K562 (cell line): ENCODE measurements around the gene PTPN7. TPM values are rescaled to one million over a fixed set of nuclear protein-coding genes. Genes with fewer than 3 reads are reported as not detected.
A peak's percentile ranks its signal among the peaks of the same experiment; 100 is the strongest.

ENCODE experiments used
- CBX3 ChIP-seq, 2 experiments: IDR thresholded peaks; 1 replicate in 1 of 2; 2 replicates in 1 of 2; pipeline ENCODE4 v1.6.1; 2012; ENCODE audit warnings: inconsistent platforms in 2 of 2, low read length in 2 of 2, borderline replicate concordance in 1 of 2, control low read depth in 1 of 2
- CREM ChIP-seq: IDR thresholded peaks from 2 replicates; pipeline ENCODE4 v1.6.1; 2014; ENCODE audit warnings: antibody characterized with exemption, low read depth
- CXXC5 ChIP-seq: fragments of 250-450 bp; sonication (Bioruptor Pico); IDR thresholded peaks from 2 replicates; pipeline ENCODE4 v1.8.0; 2022; ENCODE audit warnings: inconsistent platforms, mild to moderate bottlenecking, moderate library complexity
- EP300 ChIP-seq: IDR thresholded peaks from 2 replicates; pipeline ENCODE4 v1.6.1; 2012; ENCODE audit warnings: low read length, improper control_type of control experiment
- ETS2 ChIP-seq: IDR thresholded peaks from 2 replicates; pipeline ENCODE4 v1.6.1; 2016; ENCODE audit warnings: borderline replicate concordance, missing genetic modification characterization, mild to moderate bottlenecking, moderate library complexity, missing compliant biosample characterization; ENCODE audit not compliant: poor library complexity, severe bottlenecking
- GATAD2A ChIP-seq: fragments of 450-650 bp; IDR thresholded peaks from 2 replicates; pipeline ENCODE4 v1.6.1; 2017
- HNRNPK ChIP-seq: fragments of 200-400 bp; formaldehyde crosslinking; IDR thresholded peaks from one replicate; pipeline ENCODE4 v1.6.1; 2018; ENCODE audit warnings: mild to moderate bottlenecking, low read depth, low read length; ENCODE audit not compliant: poor library complexity, severe bottlenecking
- KDM1A ChIP-seq, 2 experiments: fragments of 450-650 bp; IDR thresholded peaks; 2 replicates each; pipeline ENCODE4 v1.6.1; 2016; ENCODE audit warnings: mild to moderate bottlenecking in 2 of 2
- KHSRP ChIP-seq: fragments of 450-650 bp; IDR thresholded peaks from 2 replicates; pipeline ENCODE4 v1.6.1; 2017
- L3MBTL2 ChIP-seq: fragments of 450-650 bp; IDR thresholded peaks from 2 replicates; pipeline ENCODE4 v1.6.1; 2016; ENCODE audit warnings: mild to moderate bottlenecking, moderate library complexity
- MAFK ChIP-seq: IDR thresholded peaks from 2 replicates; pipeline ENCODE4 v1.6.1; 2011; ENCODE audit warnings: low read length, improper control_type of control experiment
- MYC ChIP-seq, 2 experiments: fragments of 250-450 bp in 1 of 2; sonication (Bioruptor Pico) in 1 of 2; IDR thresholded peaks; 2 replicates each; pipeline versions ENCODE4 v1.5.1 to v1.6.1; 2012 to 2021; ENCODE audit warnings: low read depth in 2 of 2, borderline replicate concordance in 1 of 2, improper control_type of control experiment in 1 of 2, low read length in 1 of 2, mild to moderate bottlenecking in 1 of 2, moderate library complexity in 1 of 2
- PML ChIP-seq: IDR thresholded peaks from 2 replicates; pipeline ENCODE4 v1.6.1; 2012; ENCODE audit warnings: low read length, inconsistent platforms
- SAFB2 ChIP-seq: fragments of 200-400 bp; formaldehyde crosslinking; IDR thresholded peaks from 2 replicates; pipeline ENCODE4 v1.6.1; 2018; ENCODE audit warnings: borderline replicate concordance, low read length, low read depth, moderate library complexity; ENCODE audit not compliant: severe bottlenecking
- SMAD1 ChIP-seq: fragments of 150-350 bp; IDR thresholded peaks from 2 replicates; pipeline ENCODE4 v1.6.1; 2014; ENCODE audit warnings: low read length, low read depth; ENCODE audit not compliant: partially characterized antibody
- SUPT5H ChIP-seq: fragments of 450-650 bp; IDR thresholded peaks from 2 replicates; pipeline ENCODE4 v1.6.1; 2016
- TOE1 ChIP-seq, 2 experiments: fragments of 450-650 bp in 1 of 2; sonication (generic) in 1 of 2; formaldehyde crosslinking in 1 of 2; IDR thresholded peaks; 2 replicates each; pipeline versions ENCODE4 v1.7.1 to v1.8.0; 2016 to 2022; ENCODE audit warnings: borderline replicate concordance in 2 of 2, mild to moderate bottlenecking in 2 of 2, antibody characterized with exemption in 1 of 2, inconsistent platforms in 1 of 2, low read depth in 1 of 2, missing genetic modification reagents in 1 of 2, moderate library complexity in 1 of 2
- XRCC5 ChIP-seq: fragments of 200-400 bp; formaldehyde crosslinking; IDR thresholded peaks from 2 replicates; pipeline ENCODE4 v1.6.1; 2017; ENCODE audit warnings: low read depth, mild to moderate bottlenecking, low read length
- ZNF780A ChIP-seq: fragments of 250-450 bp; sonication (Bioruptor Pico); IDR thresholded peaks from 2 replicates; pipeline ENCODE4 v1.5.0; 2021; ENCODE audit warnings: mild to moderate bottlenecking
- polyA plus RNA-seq, 8 experiments: library from polyadenylated mRNA; depleted of rRNA in 4 of 8; stranded (reverse) in 5 of 8; unstranded in 3 of 8; fragments of >200 nt; fragmentation: Nextera tagmentation in 2 of 8; fragmentation: Illumina TruSeq in 1 of 8; extraction: Ambion mirVana in 2 of 8; extraction: Trizol in 1 of 8; gene quantifications; 2 replicates each; pipeline versions ENCODE4 v1.2.1 to v1.2.3, GENCODE V29; 2011 to 2014; ENCODE audit warnings: inconsistent platforms in 1 of 8, missing spikeins in 1 of 8
- total RNA-seq, 7 experiments: library from RNA; depleted of rRNA in 6 of 7; stranded (reverse); fragments of >200 nt in 6 of 7; fragmentation: Illumina TruSeq in 2 of 7; extraction: Trizol in 2 of 7; gene quantifications; 2 replicates each; pipeline versions ENCODE4 v1.2.1 to v1.2.3, GENCODE V29; 2011 to 2021; ENCODE audit warnings: low replicate concordance in 1 of 7
- TF ChIP-seq, protein P1 (sequence below), 2 experiments: fragments of 200-800 bp in 1 of 2; sonication (Bioruptor generic) in 1 of 2; sonication (generic) in 1 of 2; formaldehyde crosslinking in 1 of 2; IDR thresholded peaks in 1 of 2; conservative IDR thresholded peaks in 1 of 2; 2 replicates each; pipeline versions ENCODE4 v1.5.0 to v1.6.1; 2016 to 2020; ENCODE audit warnings: missing compliant biosample characterization in 1 of 2, missing genetic modification characterization in 1 of 2, missing genetic modification reagents in 1 of 2
- TF ChIP-seq, protein P2 (sequence below): fragments of 450-650 bp; IDR thresholded peaks from 2 replicates; pipeline ENCODE4 v1.6.1; 2016
- TF ChIP-seq, protein P3 (sequence below), 3 experiments: IDR thresholded peaks in 2 of 3; conservative IDR thresholded peaks in 1 of 3; 2 replicates each; pipeline ENCODE4 v1.5.1; 2011 to 2012; ENCODE audit warnings: low read length in 3 of 3, mild to moderate bottlenecking in 3 of 3, control low read depth in 2 of 3, improper control_type of control experiment in 1 of 3, inconsistent platforms in 1 of 3, low read depth in 1 of 3, mixed read lengths in 1 of 3, moderate library complexity in 1 of 3; ENCODE audit not compliant: insufficient read depth in 2 of 3

Gene PTPN7
- total and polyA plus RNA-seq, 9 of the 15 experiments (the other 6 are each of a cell fraction or from before 2014, with no cell fraction given) = 18.7 to 144 (median 120) TPM

DNA sequence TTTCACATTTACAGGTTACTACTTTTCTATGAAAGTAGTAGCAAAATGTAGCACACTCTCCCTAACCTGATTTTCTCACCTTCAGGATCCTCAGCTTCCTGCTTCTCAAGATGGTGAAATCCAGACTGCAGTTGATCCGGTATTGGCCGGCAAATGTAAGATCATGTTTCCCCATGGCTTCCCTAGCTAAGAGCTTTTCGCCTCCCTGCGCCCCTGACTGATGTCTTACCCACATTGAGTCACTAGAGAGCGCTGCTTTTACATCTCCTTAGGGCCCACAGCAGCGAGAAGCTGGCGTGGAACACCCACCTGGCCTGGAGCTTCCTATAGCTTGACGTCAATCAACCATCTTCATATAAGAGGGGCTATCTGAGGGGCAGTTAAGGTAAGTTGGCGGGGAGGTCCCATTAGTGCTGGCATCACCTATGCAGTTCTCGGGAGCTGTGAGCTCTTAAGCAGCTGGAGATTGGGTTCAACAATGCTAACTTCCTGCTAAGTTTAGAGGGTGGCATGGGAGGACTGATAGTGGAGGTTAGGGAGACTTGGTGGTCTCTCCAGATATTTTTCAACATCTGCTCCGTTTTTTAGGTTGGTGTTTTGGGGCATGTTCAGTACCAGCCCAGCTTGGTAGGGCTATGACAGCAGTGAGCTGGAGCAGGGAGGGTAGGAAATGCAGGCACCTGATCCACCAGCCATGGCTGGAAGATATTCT, 5.5 kb downstream of the PTPN7 start (continued):
- no peak for TF ChIP-seq SUPT5H
- peak; percentile 29; the same call in 1 of the 2 replicates for TF ChIP-seq CREM
- TF ChIP-seq GATAD2A = no peak
- no peak for TF ChIP-seq KDM1A (IDR thresholded peaks at IDR 0.05)
- no peak for TF ChIP-seq HNRNPK
- TF ChIP-seq MAFK = 0 out of 2 replicates have a peak, but pooled peaks have one; percentile 4
- no peak for TF ChIP-seq ZNF780A (CRISPR knock-in tag)
- TF ChIP-seq ETS2 (tag) = no peak
- TF ChIP-seq MYC (IDR thresholded peaks at IDR 0.05; ENCODE audit: low read depth, low read length) = 0 out of 2 replicates have a peak, but pooled peaks have one; percentile 14
- TF ChIP-seq MYC (CRISPR knock-in tag; IDR thresholded peaks at IDR 0.05; ENCODE audit: borderline replicate concordance, low read depth) = no peak
- no peak for TF ChIP-seq SAFB2
- TF ChIP-seq TOE1 (IDR thresholded peaks at IDR 0.05; ENCODE audit: borderline replicate concordance) = no peak
- 0 out of 2 replicates have a peak, but pooled peaks have one; percentile 33 for TF ChIP-seq TOE1 (CRISPR knock-in tag; IDR thresholded peaks at IDR 0.05; ENCODE audit: borderline replicate concordance, low read depth)
- TF ChIP-seq, protein P1, sequence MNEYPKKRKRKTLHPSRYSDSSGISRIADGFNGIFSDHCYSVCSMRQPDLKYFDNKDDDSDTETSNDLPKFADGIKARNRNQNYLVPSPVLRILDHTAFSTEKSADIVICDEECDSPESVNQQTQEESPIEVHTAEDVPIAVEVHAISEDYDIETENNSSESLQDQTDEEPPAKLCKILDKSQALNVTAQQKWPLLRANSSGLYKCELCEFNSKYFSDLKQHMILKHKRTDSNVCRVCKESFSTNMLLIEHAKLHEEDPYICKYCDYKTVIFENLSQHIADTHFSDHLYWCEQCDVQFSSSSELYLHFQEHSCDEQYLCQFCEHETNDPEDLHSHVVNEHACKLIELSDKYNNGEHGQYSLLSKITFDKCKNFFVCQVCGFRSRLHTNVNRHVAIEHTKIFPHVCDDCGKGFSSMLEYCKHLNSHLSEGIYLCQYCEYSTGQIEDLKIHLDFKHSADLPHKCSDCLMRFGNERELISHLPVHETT (CRISPR knock-in tag; conservative IDR thresholded peaks at IDR 0.05 in 1 of 2, IDR thresholded peaks at IDR 0.05 in 1 of 2) = no peak
- 0 out of 2 replicates have a peak, but pooled peaks have one; percentile 7 for TF ChIP-seq L3MBTL2
- TF ChIP-seq CBX3 (IDR thresholded peaks at IDR 0.05; ENCODE audit: borderline replicate concordance in 1 of 2, low read length in 2 of 2) = peak in 1 of 2 experiments; percentile 29; a peak in 1 of 3 replicates
- peak; percentile 58; the same call in 1 of the 2 replicates for TF ChIP-seq XRCC5
- TF ChIP-seq, protein P2, sequence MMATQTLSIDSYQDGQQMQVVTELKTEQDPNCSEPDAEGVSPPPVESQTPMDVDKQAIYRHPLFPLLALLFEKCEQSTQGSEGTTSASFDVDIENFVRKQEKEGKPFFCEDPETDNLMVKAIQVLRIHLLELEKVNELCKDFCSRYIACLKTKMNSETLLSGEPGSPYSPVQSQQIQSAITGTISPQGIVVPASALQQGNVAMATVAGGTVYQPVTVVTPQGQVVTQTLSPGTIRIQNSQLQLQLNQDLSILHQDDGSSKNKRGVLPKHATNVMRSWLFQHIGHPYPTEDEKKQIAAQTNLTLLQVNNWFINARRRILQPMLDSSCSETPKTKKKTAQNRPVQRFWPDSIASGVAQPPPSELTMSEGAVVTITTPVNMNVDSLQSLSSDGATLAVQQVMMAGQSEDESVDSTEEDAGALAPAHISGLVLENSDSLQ = peak; percentile 65
- TF ChIP-seq, protein P3, sequence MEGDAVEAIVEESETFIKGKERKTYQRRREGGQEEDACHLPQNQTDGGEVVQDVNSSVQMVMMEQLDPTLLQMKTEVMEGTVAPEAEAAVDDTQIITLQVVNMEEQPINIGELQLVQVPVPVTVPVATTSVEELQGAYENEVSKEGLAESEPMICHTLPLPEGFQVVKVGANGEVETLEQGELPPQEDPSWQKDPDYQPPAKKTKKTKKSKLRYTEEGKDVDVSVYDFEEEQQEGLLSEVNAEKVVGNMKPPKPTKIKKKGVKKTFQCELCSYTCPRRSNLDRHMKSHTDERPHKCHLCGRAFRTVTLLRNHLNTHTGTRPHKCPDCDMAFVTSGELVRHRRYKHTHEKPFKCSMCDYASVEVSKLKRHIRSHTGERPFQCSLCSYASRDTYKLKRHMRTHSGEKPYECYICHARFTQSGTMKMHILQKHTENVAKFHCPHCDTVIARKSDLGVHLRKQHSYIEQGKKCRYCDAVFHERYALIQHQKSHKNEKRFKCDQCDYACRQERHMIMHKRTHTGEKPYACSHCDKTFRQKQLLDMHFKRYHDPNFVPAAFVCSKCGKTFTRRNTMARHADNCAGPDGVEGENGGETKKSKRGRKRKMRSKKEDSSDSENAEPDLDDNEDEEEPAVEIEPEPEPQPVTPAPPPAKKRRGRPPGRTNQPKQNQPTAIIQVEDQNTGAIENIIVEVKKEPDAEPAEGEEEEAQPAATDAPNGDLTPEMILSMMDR (IDR thresholded peaks at IDR 0.05 in 2 of 3, conservative IDR thresholded peaks at IDR 0.05 in 1 of 3; ENCODE audit: insufficient read depth in 2 of 3, low read depth in 1 of 3, low read length in 3 of 3) = peak; percentile 85 to 88 (median 87)
- TF ChIP-seq SMAD1 = no peak
- 0 out of 2 replicates have a peak, but pooled peaks have one; percentile 31 for TF ChIP-seq PML
- TF ChIP-seq CXXC5 (CRISPR knock-in tag) = 0 out of 2 replicates have a peak, but pooled peaks have one; percentile 29
- no peak for TF ChIP-seq KHSRP
- TF ChIP-seq EP300 = no peak
